ENCODE results near the gene OR4D2. TPM values are rescaled to one million over a fixed set of nuclear protein-coding genes. Genes with fewer than 3 reads are reported as not detected.

The OR4D2 gene
- total and polyA plus RNA-seq, 2 of the 4 experiments (the other 2 are of a cell fraction), result not detected

GRCh38 chr17:58170622-58171021, 3.8 kb downstream of the OR4D2 start:
- Histone ChIP-seq H3K9me1 (ENCODE audit: insufficient read depth, low read length) (no peaks in the 10 kb centered on the region), H3K9ac (ENCODE audit: low read depth, low read length) (no peak overlapping the region), H4K5ac (ENCODE audit: low read depth, low read length) (no peak overlapping the region), H2AFZ (replicated peaks; ENCODE audit: low read length, poor library complexity) (no peak overlapping the region), H4K20me1 (ENCODE audit: insufficient read depth, low read length) (no peaks in the 10 kb centered on the region), H3K27me3 (ENCODE audit: control insufficient read depth, insufficient read depth, low read length) (no peaks in the 10 kb centered on the region; the same call in 1 of the 2 replicates), H3K36me3 (ENCODE audit: control insufficient read depth, insufficient read depth, low read length) (no peaks in the 10 kb centered on the region), H3K27ac (ENCODE audit: insufficient read depth, low read length) (no peak overlapping the region), H3K18ac (ENCODE audit: low read depth, low read length) (no peak overlapping the region), H3K4me1 (ENCODE audit: control insufficient read depth, insufficient read depth, low read length) (no peaks in the 10 kb centered on the region), H3K56ac (ENCODE audit: extremely low read depth, insufficient read depth, low read length) (no peak overlapping the region), H3K79me1 (ENCODE audit: low read depth in 1 of 2, low read length in 2 of 2) (no peaks in the 10 kb centered on the region), H3K9me3 (ENCODE audit: control insufficient read depth, insufficient read depth, low read length) (no peaks in the 10 kb centered on the region), H3K4me2 (ENCODE audit: low read depth, low read length) (no peak overlapping the region), H2AK9ac (replicated peaks; ENCODE audit: low read depth, low read length, poor library complexity) (no peak overlapping the region), H3K4me3 (ENCODE audit: insufficient read depth, low read depth, low read length) (no peak overlapping the region), H2BK15ac (ENCODE audit: low read depth, low read length) (no peak overlapping the region), H4K91ac (ENCODE audit: insufficient read depth, low read depth, low read length) (no peak overlapping the region), H2BK5ac (ENCODE audit: low read depth, low read length, poor library complexity, severe bottlenecking) (no peak overlapping the region), H2BK20ac (ENCODE audit: low read depth, low read length) (no peak overlapping the region), H2AK5ac (ENCODE audit: low read depth, low read length) (no peak overlapping the region), H3K14ac (replicated peaks; ENCODE audit: low read depth, low read length) (no peak overlapping the region), H3K4ac (ENCODE audit: low read depth, low read length) (no peak overlapping the region), H3K23ac (ENCODE audit: low read depth, low read length) (no peak overlapping the region), H4K8ac (ENCODE audit: low read depth in 2 of 2, low read length in 2 of 2) (no peak overlapping the region), H2BK120ac (ENCODE audit: low read depth, low read length) (no peak overlapping the region)
- in situ Hi-C loops (cut with MboI; ENCODE audit: low sequenced_read_pairs), result no loop called here
- CTCF ChIA-PET, result interaction anchor here (1.0 kb wide), 1 partner anchor 18 kb away, joined by 3 read pairs; no protein-coding TSS in a partner anchor
- DNase-seq (no peak), ATAC-seq (ENCODE audit: low read depth) (no peak)
- intact Hi-C loops (cut with micrococcal nuclease), result no loop called here
- no TSS peak for BruUV-seq (replicated peaks)
- no CpG with 5 or more reads among the region's 4 CpGs for WGBS, 2 experiments (ENCODE audit: extremely low coverage in 2 of 2, insufficient read length in 1 of 2)
- dilution Hi-C loops (cut with HindIII; ENCODE audit: low sequenced_read_pairs, unreplicated experiment), result no loop called here
- POLR2A ChIA-PET (ENCODE audit: unreplicated experiment), result no interaction called here
- TF ChIP-seq MAZ (IDR thresholded peaks at IDR 0.05; ENCODE audit: borderline replicate concordance, low read depth, low read length) (no peak), RFX5 (IDR thresholded peaks at IDR 0.05; ENCODE audit: low read depth, low read length) (no peak), CHD1 (IDR thresholded peaks at IDR 0.05; ENCODE audit: low read depth, low read length) (no peak)

All from IMR-90 (cell line).